HCT116 (cell line): ENCODE data around the gene NAALADL2.

Source experiments
- CBX3 ChIP-seq: IDR thresholded peaks from 2 replicates; pipeline ENCODE4 v1.6.1; 2012; ENCODE audit warnings: low read depth
- CEBPB ChIP-seq: IDR thresholded peaks from 2 replicates; pipeline ENCODE4 v1.6.1; 2012; ENCODE audit warnings: low read depth
- CTCF ChIP-seq, 3 experiments: fragments of 200-600 bp in 1 of 3; sonication (generic) in 1 of 3; IDR thresholded peaks in 2 of 3; conservative IDR thresholded peaks in 1 of 3; 2 replicates each; pipeline ENCODE4 v1.5.1; 2012 to 2017; ENCODE audit warnings: low read depth in 2 of 3, low read length in 2 of 3, antibody characterized with exemption in 1 of 3, borderline replicate concordance in 1 of 3, control low read depth in 1 of 3, mild to moderate bottlenecking in 1 of 3, mixed read lengths in 1 of 3, mixed run types in 1 of 3, moderate library complexity in 1 of 3; ENCODE audit not compliant: insufficient read depth in 1 of 3
- EZH2phosphoT487 ChIP-seq: fragments of 200-600 bp; IDR thresholded peaks from 2 replicates; pipeline ENCODE4 v1.6.1; 2018; ENCODE audit warnings: antibody characterized with exemption, borderline replicate concordance
- POLR2A ChIP-seq: IDR thresholded peaks from 2 replicates; pipeline ENCODE4 v1.7.0; 2011; ENCODE audit warnings: borderline replicate concordance; ENCODE audit not compliant: insufficient read depth, insufficient read length; ENCODE audit errors: extremely low read depth
- SP1 ChIP-seq: IDR thresholded peaks from 2 replicates; pipeline ENCODE4 v1.6.1; 2012; ENCODE audit warnings: low read depth
- YY1 ChIP-seq: IDR thresholded peaks from 2 replicates; pipeline ENCODE4 v1.6.1; 2011; ENCODE audit warnings: low read length, low read depth, moderate library complexity, mild to moderate bottlenecking; ENCODE audit not compliant: insufficient replicate concordance; ENCODE audit errors: extremely low read depth
- ZFX ChIP-seq: fragments of 450-650 bp; IDR thresholded peaks from 2 replicates; pipeline ENCODE4 v1.6.1; 2017

GRCh38 chr3:175605851-175606250 is 746.7 kb downstream of the NAALADL2 start:
- TF ChIP-seq CTCF (IDR thresholded peaks at IDR 0.05 in 2 of 3, conservative IDR thresholded peaks at IDR 0.05 in 1 of 3; ENCODE audit: borderline replicate concordance in 1 of 3, insufficient read depth in 1 of 3, low read depth in 2 of 3, low read length in 2 of 3) (no peak), POLR2A (no peak), EZH2phosphoT487 (no peak), CEBPB (no peak), CBX3 (no peak), SP1 (no peak), YY1 (no peak), ZFX (no peak)
